DND-41 (cell line): ENCODE results near the gene UVRAG.

Source experiments
- CTCF ChIP-seq: IDR thresholded peaks from 2 replicates; pipeline ENCODE4 v1.5.1; 2012; ENCODE audit warnings: borderline replicate concordance, low read length, moderate library complexity, mild to moderate bottlenecking; ENCODE audit not compliant: poor library complexity, severe bottlenecking; ENCODE audit errors: extremely low read depth
- EZH2 ChIP-seq: IDR thresholded peaks from 3 replicates; pipeline ENCODE4 v1.6.1; 2012; ENCODE audit warnings: borderline replicate concordance, low read depth, mild to moderate bottlenecking, moderate library complexity, low read length, inconsistent platforms; ENCODE audit not compliant: severe bottlenecking

DNA sequence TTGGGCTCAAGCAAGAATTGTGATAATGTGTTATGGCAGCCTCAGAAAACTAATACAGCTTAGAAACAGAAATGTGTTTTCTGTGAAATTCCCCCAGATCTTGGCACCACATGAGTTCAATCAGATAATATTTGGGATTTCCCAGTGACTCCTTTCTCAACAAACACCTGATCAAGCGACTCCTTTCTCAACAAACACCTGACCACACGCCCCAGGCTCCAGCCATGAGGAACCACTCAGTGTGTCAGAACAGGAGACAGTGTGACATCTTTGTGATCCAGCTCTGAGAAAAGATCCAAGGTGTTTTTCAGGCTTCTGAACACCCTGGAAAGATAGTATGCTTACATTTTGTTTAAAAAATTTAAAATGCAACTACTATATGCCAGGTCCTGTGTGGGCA lies 1.9 kb upstream of the UVRAG start:
- no peak for TF ChIP-seq CTCF
- no peak for TF ChIP-seq EZH2
